Cardiac muscle cell (in vitro differentiated cells and primary cell): Measurements from ENCODE around the gene CLRN3. TPM values are rescaled to one million over a fixed set of nuclear protein-coding genes. Genes with fewer than 3 reads are reported as not detected.

Experiments
- DNase-seq, 2 donors: peaks; one replicate each; pipeline versions ENCODE4 v3.0.0 to v3.0.0-alpha.2; 2010 to 2017; ENCODE audit warnings: low read depth in 1 of 2, low spot score in 1 of 2
- H3K27ac ChIP-seq: fragments of 200-600 bp; sonication (generic); 2 replicates; pipeline ENCODE4 v1.5.1; 2016
- H3K27me3 ChIP-seq: fragments of 200-600 bp; sonication (generic); 2 replicates; pipeline ENCODE4 v1.6.0; 2016; ENCODE audit warnings: control low read depth
- H3K36me3 ChIP-seq: fragments of 200-600 bp; sonication (generic); 2 replicates; pipeline ENCODE4 v1.5.1; 2016; ENCODE audit warnings: control low read depth
- H3K4me1 ChIP-seq: fragments of 200-600 bp; sonication (generic); 2 replicates; pipeline ENCODE4 v1.8.1; 2017; ENCODE audit warnings: low read depth, mild to moderate bottlenecking, mixed run types
- H3K4me3 ChIP-seq: fragments of 200-600 bp; sonication (generic); 2 replicates; pipeline ENCODE4 v1.5.1; 2016; ENCODE audit warnings: mild to moderate bottlenecking
- H3K9me3 ChIP-seq: fragments of 200-600 bp; sonication (generic); 2 replicates; pipeline ENCODE4 v1.5.1; 2017; ENCODE audit warnings: low read depth, mild to moderate bottlenecking, control low read depth
- polyA plus RNA-seq: library from polyadenylated mRNA; unstranded; fragments of >200 nt; fragmentation: Nextera tagmentation; extraction: Ambion mirVana; gene quantifications from 2 replicates; pipeline ENCODE4 v1.2.1, GENCODE V29; 2016
- total RNA-seq: library from RNA; depleted of rRNA; stranded (reverse); fragments of >200 nt; gene quantifications from 2 replicates; pipeline ENCODE4 v1.2.3, GENCODE V29; 2016
- TF ChIP-seq, protein P1 (sequence below): IDR thresholded peaks from 2 replicates; pipeline ENCODE4 v1.5.1; 2012; ENCODE audit warnings: low read depth, mild to moderate bottlenecking, low read length

CLRN3 gene
- total and polyA plus RNA-seq, 2 experiments from 2014 or later, result not detected

DNA sequence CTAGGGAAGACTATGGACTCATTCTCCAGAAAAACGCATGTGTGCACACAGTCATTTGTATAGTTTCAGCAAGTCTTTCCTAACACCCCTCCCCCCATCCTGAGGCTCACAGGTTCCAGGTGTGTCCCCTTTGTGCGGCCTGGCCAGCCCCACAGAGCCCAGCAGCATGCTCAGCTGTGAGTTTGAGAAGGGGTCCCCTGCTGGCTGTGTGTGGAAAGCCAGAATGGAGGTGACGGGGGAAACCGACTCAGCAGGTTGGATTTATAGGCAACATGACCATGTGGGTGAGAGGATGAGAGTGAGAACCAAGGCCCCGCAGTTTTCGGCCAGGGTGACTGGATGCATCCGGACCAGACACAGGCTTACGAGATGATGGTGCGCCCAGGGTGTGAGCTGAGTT lies 24.1 kb upstream of the CLRN3 start:
- peaks cover 4% of the 10 kb centered on the region for H3K4me1 ChIP-seq
- no peaks in the 10 kb centered on the region for H3K27me3 ChIP-seq
- H3K4me3 ChIP-seq, result no peak overlapping the region
- no peak overlapping the region for H3K27ac ChIP-seq
- TF ChIP-seq, protein P1, sequence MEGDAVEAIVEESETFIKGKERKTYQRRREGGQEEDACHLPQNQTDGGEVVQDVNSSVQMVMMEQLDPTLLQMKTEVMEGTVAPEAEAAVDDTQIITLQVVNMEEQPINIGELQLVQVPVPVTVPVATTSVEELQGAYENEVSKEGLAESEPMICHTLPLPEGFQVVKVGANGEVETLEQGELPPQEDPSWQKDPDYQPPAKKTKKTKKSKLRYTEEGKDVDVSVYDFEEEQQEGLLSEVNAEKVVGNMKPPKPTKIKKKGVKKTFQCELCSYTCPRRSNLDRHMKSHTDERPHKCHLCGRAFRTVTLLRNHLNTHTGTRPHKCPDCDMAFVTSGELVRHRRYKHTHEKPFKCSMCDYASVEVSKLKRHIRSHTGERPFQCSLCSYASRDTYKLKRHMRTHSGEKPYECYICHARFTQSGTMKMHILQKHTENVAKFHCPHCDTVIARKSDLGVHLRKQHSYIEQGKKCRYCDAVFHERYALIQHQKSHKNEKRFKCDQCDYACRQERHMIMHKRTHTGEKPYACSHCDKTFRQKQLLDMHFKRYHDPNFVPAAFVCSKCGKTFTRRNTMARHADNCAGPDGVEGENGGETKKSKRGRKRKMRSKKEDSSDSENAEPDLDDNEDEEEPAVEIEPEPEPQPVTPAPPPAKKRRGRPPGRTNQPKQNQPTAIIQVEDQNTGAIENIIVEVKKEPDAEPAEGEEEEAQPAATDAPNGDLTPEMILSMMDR, result no peak
- DNase-seq, result no peak
- H3K36me3 ChIP-seq, result no peaks in the 10 kb centered on the region
- no peaks in the 10 kb centered on the region for H3K9me3 ChIP-seq

DNA sequence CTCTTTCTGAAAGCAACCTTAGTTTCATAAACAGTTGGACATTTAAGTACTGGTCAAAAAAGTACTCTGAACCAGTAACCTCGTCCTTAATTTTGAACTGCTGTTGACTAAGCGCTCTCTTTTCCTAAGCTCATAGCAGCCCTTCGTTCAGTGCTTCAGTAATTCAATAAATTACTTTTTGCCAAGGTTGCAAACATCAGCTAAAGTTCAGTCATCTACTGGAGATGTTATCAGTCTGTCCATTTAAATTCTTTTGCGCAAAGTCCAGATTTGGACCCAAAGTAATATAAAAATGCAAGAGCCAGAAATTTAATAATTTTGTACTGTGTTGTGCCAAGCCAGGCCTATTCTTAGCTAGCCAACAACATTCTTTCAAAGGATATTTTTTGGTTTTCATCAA lies 22.6 kb upstream of the CLRN3 start:
- Histone ChIP-seq H3K4me3 (no peak overlapping the region), H3K36me3 (no peaks in the 10 kb centered on the region), H3K9me3 (no peaks in the 10 kb centered on the region), H3K27ac (no peak overlapping the region), H3K4me1 (peaks cover 4% of the 10 kb centered on the region), H3K27me3 (no peaks in the 10 kb centered on the region)
- TF ChIP-seq, protein P1, result no peak
- no peak for DNase-seq

DNA sequence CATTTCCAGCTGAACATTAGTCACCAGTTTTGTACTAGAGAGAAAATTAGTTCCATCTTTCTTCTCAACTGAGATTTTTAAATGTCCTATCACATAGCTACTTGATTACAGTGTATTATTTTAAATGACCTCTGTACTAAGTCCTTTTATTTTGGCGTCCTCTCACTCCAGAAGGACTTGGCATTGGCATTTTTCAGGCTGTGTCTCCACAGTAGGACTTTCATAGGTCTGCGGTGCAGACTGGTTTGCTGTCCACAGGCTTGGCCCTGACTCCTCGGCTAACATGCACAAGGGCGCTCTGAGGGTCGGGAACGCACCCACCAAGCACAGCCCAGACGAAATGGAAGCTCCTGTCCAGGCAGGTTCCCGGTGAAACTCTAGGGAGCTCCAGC lies 20.6 kb upstream of the CLRN3 start:
- H3K9me3 ChIP-seq, result no peaks in the 10 kb centered on the region
- H3K36me3 ChIP-seq, result no peaks in the 10 kb centered on the region
- H3K4me1 ChIP-seq, result peaks cover 4% of the 10 kb centered on the region
- no peak for DNase-seq
- H3K4me3 ChIP-seq, result no peak overlapping the region
- TF ChIP-seq, protein P1, result no peak
- no peak overlapping the region for H3K27ac ChIP-seq
- peaks cover 15% of the 10 kb centered on the region for H3K27me3 ChIP-seq

DNA sequence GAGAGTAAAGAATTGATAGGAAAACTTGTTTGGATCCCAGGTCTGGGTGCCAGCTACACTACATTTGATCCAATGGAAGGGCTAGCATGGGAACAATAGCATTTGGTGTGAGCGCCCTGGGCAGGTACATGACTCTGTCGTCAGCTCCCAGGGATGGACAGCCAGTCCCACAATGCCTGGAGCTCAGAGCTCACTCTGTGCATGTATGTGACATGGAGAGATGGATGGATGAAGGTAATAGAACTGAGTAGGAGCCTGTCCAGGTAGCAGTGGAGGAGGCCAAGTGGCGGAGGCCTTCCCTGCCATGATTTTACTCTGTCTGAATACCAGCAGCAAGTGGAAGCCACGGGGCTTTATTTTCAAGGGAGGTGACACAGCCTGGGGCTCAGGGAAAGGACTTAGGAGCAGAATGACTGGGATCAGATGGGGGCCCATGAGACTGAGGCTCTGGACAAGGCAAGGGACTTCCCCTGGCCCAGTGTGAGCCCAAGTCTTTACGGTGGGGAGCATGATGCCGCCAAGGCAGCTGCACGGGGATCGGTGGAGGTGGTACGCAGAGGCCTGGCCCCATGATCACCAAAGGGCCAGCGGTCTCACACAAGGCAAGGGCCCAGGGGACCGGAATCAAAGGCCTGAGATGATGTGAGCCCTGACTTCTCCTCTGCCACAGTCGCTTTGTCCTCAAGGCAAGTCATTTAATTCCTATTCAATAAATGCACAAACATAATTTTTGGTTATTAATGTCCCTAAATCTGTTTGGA lies 20.0 kb upstream of the CLRN3 start:
- Histone ChIP-seq H3K27me3 (peaks cover 21% of the 10 kb centered on the region), H3K36me3 (no peaks in the 10 kb centered on the region), H3K27ac (no peak overlapping the region), H3K4me3 (no peak overlapping the region), H3K9me3 (no peaks in the 10 kb centered on the region), H3K4me1 (peaks cover 4% of the 10 kb centered on the region)
- TF ChIP-seq, protein P1, result no peak
- no peak for DNase-seq

DNA sequence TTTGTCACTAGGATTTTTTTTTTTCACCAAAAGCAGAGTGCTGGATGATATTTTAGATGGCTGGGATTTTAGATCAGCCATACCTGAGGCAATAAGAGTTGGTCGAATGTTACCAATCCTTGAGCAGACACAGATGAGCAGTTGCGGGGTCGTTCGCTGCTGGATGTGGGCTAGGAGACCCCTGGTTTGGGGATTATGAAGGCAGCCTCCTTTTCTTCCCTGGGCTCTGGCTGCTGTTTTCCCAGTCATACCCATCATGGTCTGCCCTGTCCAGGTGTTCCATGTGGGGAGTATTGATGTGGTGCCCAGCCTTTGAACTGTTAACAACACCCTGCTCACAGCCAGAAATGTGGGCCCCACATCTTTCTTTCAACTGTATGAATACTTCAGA lies 19.1 kb upstream of the CLRN3 start:
- Histone ChIP-seq H3K4me3 (no peak overlapping the region), H3K27ac (no peak overlapping the region), H3K36me3 (no peaks in the 10 kb centered on the region), H3K27me3 (peaks cover 29% of the 10 kb centered on the region), H3K4me1 (peaks cover 4% of the 10 kb centered on the region), H3K9me3 (no peaks in the 10 kb centered on the region)
- TF ChIP-seq, protein P1, result no peak
- DNase-seq, result no peak
